Fibroblast of peridontal ligament (primary cell): Measurements from ENCODE around the gene ELANE.
"Not testable (repeated sequence)": the region's sequence is repeated elsewhere in the genome, so short reads cannot be mapped to it uniquely, and the experiment has no call there.

Experiments
- DNase-seq: peaks from one replicate; pipeline ENCODE4 v3.0.0-alpha.2; 2010; ENCODE audit errors: extremely low read depth

Gene ELANE

GRCh38 chr19:862581-863314 is 10.6 kb downstream of the ELANE start:
- DNase-seq: peak; percentile 30

GRCh38 chr19:863315-863620 is 11.2 kb downstream of the ELANE start:
- DNase-seq: no peak

GRCh38 chr19:866769-867300 is 14.7 kb downstream of the ELANE start:
- DNase-seq: no peak

- DNase-seq: no peak
Observed at GRCh38 chr19:867301-867793, 15.2 kb downstream of the ELANE start.

GRCh38 chr19:867855-868457 is 15.9 kb downstream of the ELANE start:
- no peak for DNase-seq

GRCh38 chr19:868458-869244 is 16.5 kb downstream of the ELANE start:
- no peak for DNase-seq

- peak; percentile 97 for DNase-seq
Observed at GRCh38 chr19:869245-870177, 17.4 kb downstream of the ELANE start.

- no peak for DNase-seq
Observed at GRCh38 chr19:870314-870713, 18.2 kb downstream of the ELANE start.

- no peak for DNase-seq
Observed at GRCh38 chr19:870963-871401, 18.9 kb downstream of the ELANE start.

- no peak for DNase-seq
Observed at GRCh38 chr19:871446-872265, 19.6 kb downstream of the ELANE start.

- DNase-seq: no peak
Observed at GRCh38 chr19:872266-872951, 20.3 kb downstream of the ELANE start.

- no peak for DNase-seq
Observed at GRCh38 chr19:873084-873483, 21.0 kb downstream of the ELANE start.

- no peak for DNase-seq
Observed at GRCh38 chr19:873561-874041, 21.5 kb downstream of the ELANE start.

- DNase-seq: no peak
Observed at GRCh38 chr19:875265-875879, 23.3 kb downstream of the ELANE start.

GRCh38 chr19:876089-876488 is 24.0 kb downstream of the ELANE start:
- no peak for DNase-seq

- DNase-seq: no peak
Observed at GRCh38 chr19:876780-877314, 24.7 kb downstream of the ELANE start.

GRCh38 chr19:877992-878660 is 26.0 kb downstream of the ELANE start:
- not testable (repeated sequence) for DNase-seq
